Measurements from ENCODE around the gene TSSC4.

Gene TSSC4

GRCh38 chr11:2398664-2399355 lies 1.7 kb upstream of the TSSC4 start:
- TF ChIP-seq POLR2AphosphoS5 (IDR thresholded peaks at IDR 0.05; ENCODE audit: borderline replicate concordance, low read depth, low read length) (no peak), EZH2 (IDR thresholded peaks at IDR 0.05) (no peak), FOXP2 (optimal IDR thresholded peaks at IDR 0.05; ENCODE audit: control extremely low read depth, extremely low read length, insufficient read depth) (no peak)
- Histone ChIP-seq H3K9me3 (ENCODE audit: low read depth, low read length) (no peaks in the 10 kb centered on the region), H3K36me3 (ENCODE audit: insufficient read depth, low read length) (no peaks in the 10 kb centered on the region; the same call in 1 of the 2 replicates), H3K4me3 (peak overlapping the region; percentile 91), H3K27ac (peak overlapping the region; percentile 77), H3K9ac (ENCODE audit: insufficient read length) (peak overlapping the region; percentile 96)
- no peak for DNase-seq (ENCODE audit: low read depth, low spot score)

GRCh38 chr11:2399488-2400068 lies 972 bp upstream of the TSSC4 start:
- TF ChIP-seq EZH2 (IDR thresholded peaks at IDR 0.05), result no peak
- TF ChIP-seq POLR2AphosphoS5 (IDR thresholded peaks at IDR 0.05; ENCODE audit: borderline replicate concordance, low read depth, low read length), result no peak
- TF ChIP-seq FOXP2 (optimal IDR thresholded peaks at IDR 0.05; ENCODE audit: control extremely low read depth, extremely low read length, insufficient read depth), result no peak
- no peaks in the 10 kb centered on the region for H3K9me3 ChIP-seq (ENCODE audit: low read depth, low read length)
- peak overlapping the region; percentile 91 for H3K4me3 ChIP-seq
- DNase-seq (ENCODE audit: low read depth, low spot score), result no peak
- peak overlapping the region; percentile 77 for H3K27ac ChIP-seq
- H3K36me3 ChIP-seq (ENCODE audit: insufficient read depth, low read length), result no peaks in the 10 kb centered on the region; the same call in 1 of the 2 replicates
- peak overlapping the region; percentile 96 for H3K9ac ChIP-seq (ENCODE audit: insufficient read length)

- Histone ChIP-seq H3K9ac (ENCODE audit: insufficient read length) (peak overlapping the region; percentile 96), H3K36me3 (ENCODE audit: insufficient read depth, low read length) (no peaks in the 10 kb centered on the region; the same call in 1 of the 2 replicates), H3K27ac (peak overlapping the region; percentile 77), H3K9me3 (ENCODE audit: low read depth, low read length) (no peaks in the 10 kb centered on the region), H3K4me3 (peak overlapping the region; percentile 95)
- TF ChIP-seq FOXP2 (optimal IDR thresholded peaks at IDR 0.05; ENCODE audit: control extremely low read depth, extremely low read length, insufficient read depth) (no peak), EZH2 (IDR thresholded peaks at IDR 0.05) (no peak), POLR2AphosphoS5 (IDR thresholded peaks at IDR 0.05; ENCODE audit: borderline replicate concordance, low read depth, low read length) (no peak)
- no peak for DNase-seq (ENCODE audit: low read depth, low spot score)
Observed at GRCh38 chr11:2400762-2401435, 349 bp downstream of the TSSC4 start.

- TF ChIP-seq EZH2 (IDR thresholded peaks at IDR 0.05) (no peak), POLR2AphosphoS5 (IDR thresholded peaks at IDR 0.05; ENCODE audit: borderline replicate concordance, low read depth, low read length) (no peak), FOXP2 (optimal IDR thresholded peaks at IDR 0.05; ENCODE audit: control extremely low read depth, extremely low read length, insufficient read depth) (no peak)
- Histone ChIP-seq H3K9me3 (ENCODE audit: low read depth, low read length) (no peaks in the 10 kb centered on the region), H3K4me3 (peak overlapping the region; percentile 95), H3K36me3 (ENCODE audit: insufficient read depth, low read length) (no peaks in the 10 kb centered on the region; the same call in 1 of the 2 replicates), H3K9ac (ENCODE audit: insufficient read length) (peak overlapping the region; percentile 96), H3K27ac (no peak overlapping the region)
- DNase-seq (ENCODE audit: low read depth, low spot score), result no peak
Observed at GRCh38 chr11:2401436-2401984, 960 bp downstream of the TSSC4 start.

- Histone ChIP-seq H3K36me3 (ENCODE audit: insufficient read depth, low read length) (no peaks in the 10 kb centered on the region; the same call in 1 of the 2 replicates), H3K27ac (no peak overlapping the region), H3K4me3 (peak overlapping the region; percentile 95), H3K9me3 (ENCODE audit: low read depth, low read length) (no peaks in the 10 kb centered on the region), H3K9ac (ENCODE audit: insufficient read length) (peak overlapping the region; percentile 96)
- TF ChIP-seq POLR2AphosphoS5 (IDR thresholded peaks at IDR 0.05; ENCODE audit: borderline replicate concordance, low read depth, low read length) (no peak), FOXP2 (optimal IDR thresholded peaks at IDR 0.05; ENCODE audit: control extremely low read depth, extremely low read length, insufficient read depth) (no peak), EZH2 (IDR thresholded peaks at IDR 0.05) (no peak)
- DNase-seq (ENCODE audit: low read depth, low spot score), result no peak
Observed at GRCh38 chr11:2402106-2402505, 1.6 kb downstream of the TSSC4 start.

GRCh38 chr11:2402890-2403645 lies 2.5 kb downstream of the TSSC4 start:
- Histone ChIP-seq H3K9ac (ENCODE audit: insufficient read length) (no peak overlapping the region), H3K27ac (no peak overlapping the region), H3K4me3 (no peak overlapping the region), H3K9me3 (ENCODE audit: low read depth, low read length) (no peaks in the 10 kb centered on the region), H3K36me3 (ENCODE audit: insufficient read depth, low read length) (no peaks in the 10 kb centered on the region; the same call in 1 of the 2 replicates)
- TF ChIP-seq FOXP2 (optimal IDR thresholded peaks at IDR 0.05; ENCODE audit: control extremely low read depth, extremely low read length, insufficient read depth), result no peak
- no peak for TF ChIP-seq POLR2AphosphoS5 (IDR thresholded peaks at IDR 0.05; ENCODE audit: borderline replicate concordance, low read depth, low read length)
- no peak for TF ChIP-seq EZH2 (IDR thresholded peaks at IDR 0.05)
- DNase-seq (ENCODE audit: low read depth, low spot score), result no peak

- H3K4me3 ChIP-seq, result no peak overlapping the region
- H3K9ac ChIP-seq (ENCODE audit: insufficient read length), result no peak overlapping the region
- H3K27ac ChIP-seq, result no peak overlapping the region
- TF ChIP-seq EZH2 (IDR thresholded peaks at IDR 0.05) (no peak), FOXP2 (optimal IDR thresholded peaks at IDR 0.05; ENCODE audit: control extremely low read depth, extremely low read length, insufficient read depth) (no peak), POLR2AphosphoS5 (IDR thresholded peaks at IDR 0.05; ENCODE audit: borderline replicate concordance, low read depth, low read length) (no peak; the same call in 1 of the 2 replicates)
- H3K9me3 ChIP-seq (ENCODE audit: low read depth, low read length), result no peaks in the 10 kb centered on the region
- DNase-seq (ENCODE audit: low read depth, low spot score), result no peak
- H3K36me3 ChIP-seq (ENCODE audit: insufficient read depth, low read length), result no peaks in the 10 kb centered on the region; the same call in 1 of the 2 replicates
Observed at GRCh38 chr11:2404735-2405196, 4.2 kb downstream of the TSSC4 start.

All from SK-N-MC (cell line).